HG02970 (cell line): Measurements from ENCODE around the gene MOB4.
"Not testable (repeated sequence)": the region's sequence is repeated elsewhere in the genome, so short reads cannot be mapped to it uniquely, and the experiment has no call there.

Source experiments
- ATAC-seq: cut with Tn5 transposase; IDR thresholded peaks from one replicate; pipeline ENCODE4 v1.9.1; 2021; ENCODE audit warnings: mild to moderate bottlenecking, moderate library complexity, moderate number of reproducible peaks; ENCODE audit not compliant: unreplicated experiment, low FRiP score

The MOB4 gene

GRCh38 chr2:197515739-197516392 is at the start of gene MOB4:
TSS of gene MOB4 (plus strand) at chr2:197516066. CDS start at chr2:197516087, 21 bp downstream.
- peak; percentile 97 for ATAC-seq

- ATAC-seq, result no peak
Measured at GRCh38 chr2:197472166-197472565, 43.7 kb upstream of the MOB4 start.

- no peak for ATAC-seq
Measured at GRCh38 chr2:197477797-197478196, 38.1 kb upstream of the MOB4 start.

GRCh38 chr2:197480165-197481036 is 35.5 kb upstream of the MOB4 start:
- ATAC-seq, result no peak

- ATAC-seq, result not testable (repeated sequence)
Measured at GRCh38 chr2:197484248-197484647, 31.6 kb upstream of the MOB4 start.

- no peak for ATAC-seq
Measured at GRCh38 chr2:197486175-197486574, 29.7 kb upstream of the MOB4 start.

- no peak for ATAC-seq
Measured at GRCh38 chr2:197487385-197487784, 28.5 kb upstream of the MOB4 start.

- ATAC-seq, result no peak
Measured at GRCh38 chr2:197495433-197496134, 20.3 kb upstream of the MOB4 start.

- ATAC-seq, result no peak
Measured at GRCh38 chr2:197496695-197497094, 19.2 kb upstream of the MOB4 start.

GRCh38 chr2:197497326-197497725 is 18.5 kb upstream of the MOB4 start:
- no peak for ATAC-seq

- no peak for ATAC-seq
Measured at GRCh38 chr2:197498235-197498936, 17.5 kb upstream of the MOB4 start.

- ATAC-seq, result peak; percentile 9
Measured at GRCh38 chr2:197498937-197499593, 16.8 kb upstream of the MOB4 start.

- ATAC-seq, result peak; percentile 81
Measured at GRCh38 chr2:197499594-197500502, 16.0 kb upstream of the MOB4 start, which contains the start of the genes HSPD1 and HSPE1. TSS of gene HSPD1 (minus strand) at chr2:197499840. CDS start at chr2:197498848, 992 bp downstream. TSS of gene HSPE1 (plus strand) at chr2:197500379. CDS start at chr2:197500437, 58 bp downstream.

GRCh38 chr2:197500503-197501131 is 15.2 kb upstream of the MOB4 start:
- no peak for ATAC-seq

GRCh38 chr2:197502201-197502600 is 13.7 kb upstream of the MOB4 start:
- no peak for ATAC-seq

- ATAC-seq, result no peak
Measured at GRCh38 chr2:197502685-197503084, 13.2 kb upstream of the MOB4 start.

- ATAC-seq, result no peak
Measured at GRCh38 chr2:197504000-197504399, 11.9 kb upstream of the MOB4 start.

- no peak for ATAC-seq
Measured at GRCh38 chr2:197504512-197504911, 11.4 kb upstream of the MOB4 start.
